ENCODE results near the gene ICAM3. TPM values are rescaled to one million over a fixed set of nuclear protein-coding genes. Genes with fewer than 3 reads are reported as not detected.

ICAM3 gene

GRCh38 chr19:10284065-10284959 lies 55.1 kb downstream of the ICAM3 start:
- Histone ChIP-seq H3K4me1 (ENCODE audit: control insufficient read depth, insufficient read depth, low read depth, low read length) (peaks cover 20% of the 10 kb centered on the region), H2BK15ac (ENCODE audit: low read depth, poor library complexity, severe bottlenecking) (no peak overlapping the region), H3K23ac (ENCODE audit: low read length in 2 of 2) (no peak overlapping the region), H2BK12ac (ENCODE audit: low read length in 2 of 2) (no peak overlapping the region), H3K79me1 (replicated peaks; ENCODE audit: low read length, poor library complexity, severe bottlenecking) (no peaks in the 10 kb centered on the region), H3K9ac (ENCODE audit: low read length) (no peak overlapping the region), H3K27me3 (ENCODE audit: control insufficient read depth in 1 of 2, insufficient read depth in 1 of 2, low read length in 2 of 2) (peaks cover 24 to 36% of the 10 kb centered on the region in 2 experiments), H4K8ac (ENCODE audit: low read length) (no peak overlapping the region), H3K14ac (ENCODE audit: low read length in 2 of 2) (no peak overlapping the region), H2AK5ac (ENCODE audit: low read length, severe bottlenecking) (no peak overlapping the region), H3K4me3 (ENCODE audit: insufficient read depth in 1 of 2, low read depth in 1 of 2, low read length in 2 of 2) (no peak overlapping the region), H3K4me2 (ENCODE audit: low read length, poor library complexity, severe bottlenecking) (no peak overlapping the region), H3K36me3 (ENCODE audit: control insufficient read depth in 1 of 2, insufficient read depth in 2 of 2, low read depth in 1 of 2, low read length in 2 of 2) (peaks cover 25 to 38% of the 10 kb centered on the region in 2 experiments), H2BK120ac (ENCODE audit: low read depth, low read length) (no peak overlapping the region), H4K91ac (ENCODE audit: low read length) (no peak overlapping the region), H3K9me3 (ENCODE audit: control insufficient read depth, low read length) (peaks cover 4% of the 10 kb centered on the region), H3K18ac (ENCODE audit: low read depth in 1 of 2, low read length in 2 of 2) (no peak overlapping the region), H3K27ac (ENCODE audit: low read length, poor library complexity, severe bottlenecking) (no peak overlapping the region), H2BK5ac (ENCODE audit: low read depth, low read length, poor library complexity, severe bottlenecking) (no peak overlapping the region), H3K4ac (ENCODE audit: low read depth in 1 of 2, low read length in 2 of 2) (no peak overlapping the region), H2AFZ (ENCODE audit: low read depth, low read length) (no peak overlapping the region)
- DNase-seq = no peak
- 96% methylated on average over 34 of the region's 34 CpGs for WGBS

Small RNA genes within 50 kb of the gene (small RNA-seq; reads per million reads assigned to genes)
- gene AC011511.1 (ENCODE audit: low read depth) = not detected
- gene AC011511.4 (ENCODE audit: low read depth) = not detected

All from mesenchymal stem cell (in vitro differentiated cells and primary cell).